H1 (cell line): ENCODE measurements around the gene RNF13. TPM values are rescaled to one million over a fixed set of nuclear protein-coding genes. Genes with fewer than 3 reads are reported as not detected.

Source experiments
- CTCF ChIA-PET: fragments of 300-600 bp; sonication (Branson Sonifier 250); formaldehyde crosslinking; loops from one replicate; lab custom pipeline; 2021; ENCODE audit not compliant: partially characterized antibody; lab: Charles Lee
- POLR2A ChIA-PET: fragments of 300-600 bp; sonication (Branson Sonifier 250); formaldehyde crosslinking; loops from one replicate; lab custom pipeline; 2021; ENCODE audit warnings: inconsistent platforms; ENCODE audit not compliant: partially characterized antibody; lab: Charles Lee
- DNase-seq, 2 experiments: peaks; one replicate each; pipeline versions ENCODE4 v3.0.0 to v3.0.0-alpha.2; 2010 to 2022; ENCODE audit warnings: low spot score in 2 of 2, low read depth in 1 of 2, mixed read lengths in 1 of 2
- FAIRE-seq: peaks from 2 replicates; lab custom pipeline; 2011; peaks lifted over from hg19 to GRCh38; lab: Jason Lieb, UNC
- H2AFZ ChIP-seq: 2 replicates; pipeline ENCODE4 v1.8.1; 2012; ENCODE audit warnings: low read length, inconsistent platforms
- H2AK5ac ChIP-seq: 2 replicates; pipeline ENCODE4 v1.6.1; 2013; ENCODE audit warnings: low read depth, low read length
- H2BK120ac ChIP-seq: replicated peaks from 2 replicates; pipeline ENCODE3; 2013; ENCODE audit warnings: low read depth, low read length, inconsistent platforms
- H2BK12ac ChIP-seq: 2 replicates; pipeline ENCODE4 v1.6.1; 2013; ENCODE audit warnings: low read depth, low read length
- H2BK15ac ChIP-seq: 2 replicates; pipeline ENCODE4 v1.6.1; 2013; ENCODE audit warnings: low read length
- H2BK20ac ChIP-seq: 2 replicates; pipeline ENCODE4 v1.6.1; 2013; ENCODE audit warnings: low read length
- H2BK5ac ChIP-seq: 2 replicates; pipeline ENCODE4 v1.6.1; 2013; ENCODE audit warnings: low read depth, low read length
- H3K14ac ChIP-seq: 2 replicates; pipeline ENCODE4 v1.6.1; 2013; ENCODE audit warnings: inconsistent platforms; ENCODE audit not compliant: insufficient read length
- H3K18ac ChIP-seq: 2 replicates; pipeline ENCODE4 v1.6.1; 2013; ENCODE audit warnings: low read length; ENCODE audit errors: extremely low read depth
- H3K23ac ChIP-seq: 2 replicates; pipeline ENCODE4 v1.6.1; 2013; ENCODE audit warnings: inconsistent platforms; ENCODE audit not compliant: insufficient read length
- H3K23me2 ChIP-seq: 2 replicates; pipeline ENCODE4 v1.6.1; 2013; ENCODE audit warnings: low read depth, low read length
- H3K27ac ChIP-seq: 2 replicates; pipeline ENCODE4 v1.6.1; 2011; ENCODE audit warnings: low read depth, low read length, inconsistent platforms
- H3K27me3 ChIP-seq, 4 experiments: replicated peaks in 1 of 4; 1 replicate in 1 of 4; 2 replicates in 3 of 4; pipeline versions ENCODE4 v1.6.1 to v1.8.1; 2011 to 2013; ENCODE audit warnings: low read length in 3 of 4, mild to moderate bottlenecking in 3 of 4, inconsistent platforms in 2 of 4, mixed read lengths in 2 of 4, moderate library complexity in 1 of 4; ENCODE audit not compliant: control insufficient read depth in 3 of 4, insufficient read depth in 3 of 4; ENCODE audit errors: extremely low read depth in 1 of 4
- H3K36me3 ChIP-seq, 4 experiments: 2 replicates each; pipeline versions ENCODE4 v1.6.1 to v1.8.1; 2011 to 2013; ENCODE audit warnings: mild to moderate bottlenecking in 4 of 4, low read length in 3 of 4, moderate library complexity in 2 of 4, control low read depth in 1 of 4, inconsistent platforms in 1 of 4; ENCODE audit not compliant: insufficient read depth in 4 of 4, control insufficient read depth in 2 of 4
- H3K4ac ChIP-seq: replicated peaks from 2 replicates; pipeline ENCODE3; 2013; ENCODE audit warnings: low read length, low read depth, mixed read lengths, inconsistent platforms; ENCODE audit not compliant: insufficient read length
- H3K4me1 ChIP-seq, 4 experiments: replicated peaks in 1 of 4; 1 replicate in 1 of 4; 2 replicates in 3 of 4; pipeline versions ENCODE4 v1.6.1 to v1.8.1; 2011 to 2013; ENCODE audit warnings: low read length in 3 of 4, inconsistent platforms in 2 of 4, mixed read lengths in 1 of 4; ENCODE audit not compliant: insufficient read depth in 4 of 4, control insufficient read depth in 3 of 4
- H3K4me2 ChIP-seq, 2 experiments: 2 replicates each; pipeline versions ENCODE4 v1.6.1 to v1.8.1; 2011 to 2013; ENCODE audit warnings: low read depth in 2 of 2, low read length in 2 of 2, control low read depth in 1 of 2, inconsistent platforms in 1 of 2, mild to moderate bottlenecking in 1 of 2; ENCODE audit not compliant: insufficient read depth in 1 of 2
- H3K4me3 ChIP-seq, 4 experiments: fragments of 200-600, 300-600 bp in 1 of 4; sonication (generic), shearing (Covaris generic), sonication (Bioruptor Twin) in 1 of 4; 2 replicates each; pipeline versions ENCODE4 v1.5.1 to v1.8.1; 2011 to 2016; ENCODE audit warnings: low read length in 4 of 4, low read depth in 3 of 4, control low read depth in 2 of 4, inconsistent platforms in 2 of 4, mild to moderate bottlenecking in 2 of 4, mixed read lengths in 1 of 4, moderate library complexity in 1 of 4; ENCODE audit not compliant: insufficient read depth in 2 of 4; ENCODE audit errors: extremely low read depth in 1 of 4
- H3K56ac ChIP-seq: replicated peaks from 2 replicates; pipeline ENCODE3; 2013; ENCODE audit warnings: low read depth, mild to moderate bottlenecking, mixed read lengths, low read length, inconsistent platforms; ENCODE audit not compliant: insufficient read length
- H3K79me1 ChIP-seq: 2 replicates; pipeline ENCODE4 v1.6.1; 2013; ENCODE audit warnings: low read depth, low read length, control low read depth
- H3K79me2 ChIP-seq, 2 experiments: 2 replicates each; pipeline versions ENCODE4 v1.6.1 to v1.8.1; 2012 to 2013; ENCODE audit warnings: low read length in 2 of 2, mild to moderate bottlenecking in 2 of 2, inconsistent platforms in 1 of 2; ENCODE audit not compliant: insufficient read depth in 2 of 2, control insufficient read depth in 1 of 2
- H3K9ac ChIP-seq, 4 experiments: replicated peaks in 1 of 4; 1 replicate in 1 of 4; 2 replicates in 3 of 4; pipeline versions ENCODE4 v1.6.1 to v1.8.1; 2011 to 2013; ENCODE audit warnings: low read depth in 3 of 4, low read length in 3 of 4, control low read depth in 2 of 4, mild to moderate bottlenecking in 2 of 4, moderate library complexity in 2 of 4, inconsistent platforms in 1 of 4; ENCODE audit errors: extremely low read depth in 1 of 4
- H3K9me3 ChIP-seq, 2 experiments: 2 replicates each; pipeline versions ENCODE4 v1.6.1 to v1.8.1; 2012 to 2013; ENCODE audit warnings: mild to moderate bottlenecking in 2 of 2, moderate library complexity in 2 of 2, control low read depth in 1 of 2, inconsistent platforms in 1 of 2, low read depth in 1 of 2, low read length in 1 of 2, mixed read lengths in 1 of 2; ENCODE audit not compliant: insufficient read depth in 2 of 2
- H4K20me1 ChIP-seq, 2 experiments: replicated peaks in 1 of 2; 2 replicates each; pipeline versions ENCODE3 to v1.8.1; 2011 to 2013; ENCODE audit warnings: inconsistent platforms in 2 of 2, low read length in 2 of 2, mild to moderate bottlenecking in 1 of 2; ENCODE audit not compliant: insufficient read depth in 2 of 2, control insufficient read depth in 1 of 2
- H4K5ac ChIP-seq: 2 replicates; pipeline ENCODE4 v1.6.1; 2013; ENCODE audit warnings: low read length, low read depth, mixed read lengths, inconsistent platforms; ENCODE audit not compliant: insufficient read length
- H4K8ac ChIP-seq: 2 replicates; pipeline ENCODE4 v1.8.0; 2013; ENCODE audit warnings: mild to moderate bottlenecking, moderate library complexity, low read length, inconsistent platforms; ENCODE audit not compliant: insufficient read depth; ENCODE audit errors: extremely low read depth
- H4K91ac ChIP-seq: replicated peaks from 2 replicates; pipeline ENCODE3; 2013; ENCODE audit warnings: low read length, mixed read lengths, inconsistent platforms; ENCODE audit not compliant: insufficient read length
- CHD2 ChIP-seq: IDR thresholded peaks from 2 replicates; pipeline ENCODE4 v1.6.1; 2012; ENCODE audit warnings: low read length, improper control_type of control experiment
- EP300 ChIP-seq, 2 experiments: IDR thresholded peaks; 1 replicate in 1 of 2; 2 replicates in 1 of 2; pipeline ENCODE4 v1.6.1; 2011 to 2012; ENCODE audit warnings: low read depth in 2 of 2, low read length in 2 of 2, mild to moderate bottlenecking in 2 of 2, borderline replicate concordance in 1 of 2, inconsistent platforms in 1 of 2, moderate library complexity in 1 of 2
- SIRT6 ChIP-seq: IDR thresholded peaks from one replicate; pipeline ENCODE4 v1.7.1; 2012; ENCODE audit warnings: low read length, inconsistent platforms
- polyA plus RNA-seq, 7 experiments: library from polyadenylated mRNA; depleted of rRNA in 3 of 7; stranded (reverse) in 5 of 7; unstranded in 2 of 7; fragments of >200 nt in 5 of 7; fragments of 200-250 nt in 2 of 7; gene quantifications; 1 replicate in 5 of 7; 2 replicates in 1 of 7; 4 replicates in 1 of 7; pipeline versions ENCODE4 v1.2.1 to v1.2.3, GENCODE V29; 2011 to 2013; ENCODE audit warnings: missing spikeins in 2 of 7, mixed read lengths in 2 of 7
- total RNA-seq: library from RNA; stranded (reverse); fragmentation: NEBNext Ultra II Directional; extraction: Animal tissue kit (Norgen Biotek cat#: 25700); gene quantifications from 2 replicates; pipeline ENCODE4 v1.2.1, GENCODE V29; 2021

Gene RNF13
- total and polyA plus RNA-seq, 2 of the 8 experiments (the other 6 are each of a cell fraction or from before 2014, with no cell fraction given): 19.4 to 35.4 TPM

GRCh38 chr3:149942409-149942808 lies 129.4 kb downstream of the RNF13 start:
- ChIA-PET POLR2A (no interaction called here), CTCF (interaction anchor here (1.0 kb wide), 1 partner anchor 242 kb away, joined by 3 read pairs; no protein-coding TSS in a partner anchor)
- Histone ChIP-seq H3K9me3 (peaks cover 5 to 11% of the 10 kb centered on the region in 2 experiments; a peak in 3 of 4 replicates), H3K56ac (no peak overlapping the region), H3K4ac (no peak overlapping the region), H3K9ac (no peak overlapping the region), H3K36me3 (peaks cover 0 to 15% (median 0%) of the 10 kb centered on the region in 4 experiments; a peak in 3 of 8 replicates), H3K79me2 (peaks cover 0 to 3% of the 10 kb centered on the region in 2 experiments; a peak in 1 of 4 replicates), H2BK15ac (no peak overlapping the region), H4K20me1 (no peaks in the 10 kb centered on the region), H3K27me3 (no peaks in the 10 kb centered on the region), H3K79me1 (no peaks in the 10 kb centered on the region), H2BK5ac (no peak overlapping the region), H3K4me3 (no peak overlapping the region), H2BK20ac (no peak overlapping the region), H3K27ac (no peak overlapping the region), H4K91ac (no peak overlapping the region), H3K4me2 (no peak overlapping the region), H3K18ac (no peak overlapping the region), H2AK5ac (no peak overlapping the region), H3K23me2 (no peaks in the 10 kb centered on the region), H4K5ac (no peak overlapping the region), H3K4me1 (no peaks in the 10 kb centered on the region), H2BK12ac (no peak overlapping the region), H3K14ac (no peak overlapping the region), H4K8ac (no peak overlapping the region), H3K23ac (no peak overlapping the region), H2AFZ (no peak overlapping the region), H2BK120ac (no peak overlapping the region)
- DNase-seq (no peak), FAIRE-seq (no peak)
- TF ChIP-seq SIRT6 (no peak), CHD2 (no peak), EP300 (IDR thresholded peaks at IDR 0.05; ENCODE audit: borderline replicate concordance in 1 of 2, low read depth in 2 of 2, low read length in 2 of 2) (no peak)
